Gastroesophageal sphincter (tissue), 4 donors: ENCODE measurements around the gene MOB3B. TPM values are rescaled to one million over a fixed set of nuclear protein-coding genes. Genes with fewer than 3 reads are reported as not detected.

Source experiments
- ATAC-seq: fragments of 150-250 bp; one replicate; pipeline ENCODE4 v1.9.1; 2016; ENCODE audit warnings: mild to moderate bottlenecking, moderate library complexity
- H3K27ac ChIP-seq, 4 donors: fragments of 200-600 bp; sonication (generic) in 3 of 4; 1 replicate in 3 of 4; 2 replicates in 1 of 4; pipeline ENCODE4 v1.5.1; 2016 to 2019
- H3K27me3 ChIP-seq: fragments of 200-600 bp; sonication (generic); one replicate; pipeline ENCODE4 v1.5.1; 2019
- H3K36me3 ChIP-seq, 2 donors: fragments of 200-600 bp; sonication (generic); one replicate each; pipeline ENCODE4 v1.5.1; 2019; ENCODE audit warnings: control low read depth in 1 of 2
- H3K4me1 ChIP-seq, 3 donors: fragments of 200-600 bp; sonication (generic); 1 replicate in 2 of 3; 2 replicates in 1 of 3; pipeline ENCODE4 v1.5.1; 2016 to 2019; ENCODE audit warnings: control low read depth in 2 of 3
- H3K4me3 ChIP-seq, 2 donors: fragments of 200-600 bp; sonication (generic); one replicate each; pipeline ENCODE4 v1.5.1; 2019; ENCODE audit warnings: mild to moderate bottlenecking in 1 of 2, moderate library complexity in 1 of 2
- H3K9me3 ChIP-seq, 3 donors: fragments of 200-600 bp; sonication (generic); one replicate each; pipeline ENCODE4 v1.5.1; 2017 to 2019; ENCODE audit warnings: control low read depth in 2 of 3
- EP300 ChIP-seq: sonication (generic); formaldehyde crosslinking; IDR thresholded peaks from one replicate; pipeline ENCODE4 v1.6.1; 2017; ENCODE audit warnings: antibody characterized with exemption, mild to moderate bottlenecking
- POLR2A ChIP-seq, 2 donors: fragments of 450-650 bp; IDR thresholded peaks; one replicate each; pipeline ENCODE4 v1.6.1; 2017; ENCODE audit warnings: antibody characterized with exemption in 2 of 2, mild to moderate bottlenecking in 2 of 2, moderate library complexity in 1 of 2
- POLR2AphosphoS5 ChIP-seq: sonication (generic); formaldehyde crosslinking; IDR thresholded peaks from one replicate; pipeline ENCODE4 v1.6.1; 2017; ENCODE audit warnings: antibody characterized with exemption
- WGBS, 2 donors: methylation state at CpG; one replicate each; pipeline ENCODE4 v1.1.5; 2018; ENCODE audit warnings: low coverage in 1 of 2; 5-methylcytosine and 5-hydroxymethylcytosine counted together
- total RNA-seq, 4 donors: library from RNA; depleted of rRNA; stranded (reverse); fragments of >200 nt; gene quantifications; one replicate each; pipeline ENCODE4 v1.1.0, GENCODE V29; 2016
- TF ChIP-seq, protein P1 (sequence below), 4 experiments: fragments of 200-600 bp in 2 of 4; fragments of 450-650 bp in 2 of 4; sonication (generic) in 1 of 4; IDR thresholded peaks; one replicate each; pipeline ENCODE4 v1.5.1; 2017 to 2019; ENCODE audit warnings: antibody characterized with exemption in 4 of 4, mild to moderate bottlenecking in 2 of 4, moderate library complexity in 2 of 4

MOB3B gene
- total RNA-seq, 4 donors from 2014 or later = 10.2 to 12.4 (median 11.6) TPM

DNA sequence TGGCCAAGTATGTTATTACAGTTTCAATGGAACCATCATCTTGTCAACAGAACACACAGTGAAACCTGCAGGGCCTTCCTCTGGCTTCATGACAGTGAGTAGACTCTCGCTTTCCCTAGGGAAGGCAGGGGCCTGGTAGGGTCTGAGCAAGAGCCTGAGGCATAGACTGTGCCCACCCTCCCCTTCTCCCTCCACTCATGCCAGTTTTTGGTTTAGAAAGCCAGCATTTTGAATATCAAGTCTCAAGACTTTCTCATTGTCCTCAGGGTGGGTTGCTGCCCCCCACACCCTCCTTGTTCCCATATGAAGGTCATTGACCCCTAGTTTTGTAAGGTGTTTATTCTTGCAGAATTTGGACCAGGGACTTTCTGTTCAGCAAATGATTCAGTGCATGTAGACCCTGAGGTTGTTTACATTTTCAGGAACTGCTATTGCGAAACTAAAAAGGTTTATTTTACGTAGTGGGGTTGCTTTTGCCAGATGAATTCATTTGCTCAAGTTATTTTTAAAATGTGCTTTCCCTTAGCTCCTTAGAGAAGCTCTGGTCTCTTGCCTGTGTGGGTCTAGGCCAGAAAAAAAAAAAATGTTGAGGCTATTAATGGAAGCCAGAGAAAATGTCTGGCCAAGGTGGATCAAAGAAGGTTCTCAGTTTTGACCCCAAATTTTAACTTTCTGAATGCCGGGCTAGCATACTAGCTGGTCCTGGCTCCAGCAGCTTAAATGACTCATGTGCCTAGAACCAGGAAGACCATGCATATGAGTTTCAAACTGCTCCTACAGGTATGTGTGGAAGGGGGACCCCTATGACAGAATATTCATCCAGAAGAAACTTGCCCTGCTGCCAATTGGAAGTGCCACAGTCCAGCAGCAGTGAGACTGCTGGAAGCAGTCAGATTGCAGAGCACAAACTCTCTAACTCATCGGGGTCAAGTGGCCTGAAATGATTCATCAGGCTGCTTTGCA, 10.1 kb upstream of the MOB3B start:
- WGBS, 2 donors = 13 to 31% methylated on average over 4 of the region's 5 CpGs
- no peaks in the 10 kb centered on the region for H3K9me3 ChIP-seq
- H3K36me3 ChIP-seq = no peaks in the 10 kb centered on the region
- TF ChIP-seq EP300 = peak; percentile 94
- TF ChIP-seq POLR2AphosphoS5 = peak; percentile 99
- no peak for TF ChIP-seq POLR2A (IDR thresholded peaks at IDR 0.05)
- TF ChIP-seq, protein P1, sequence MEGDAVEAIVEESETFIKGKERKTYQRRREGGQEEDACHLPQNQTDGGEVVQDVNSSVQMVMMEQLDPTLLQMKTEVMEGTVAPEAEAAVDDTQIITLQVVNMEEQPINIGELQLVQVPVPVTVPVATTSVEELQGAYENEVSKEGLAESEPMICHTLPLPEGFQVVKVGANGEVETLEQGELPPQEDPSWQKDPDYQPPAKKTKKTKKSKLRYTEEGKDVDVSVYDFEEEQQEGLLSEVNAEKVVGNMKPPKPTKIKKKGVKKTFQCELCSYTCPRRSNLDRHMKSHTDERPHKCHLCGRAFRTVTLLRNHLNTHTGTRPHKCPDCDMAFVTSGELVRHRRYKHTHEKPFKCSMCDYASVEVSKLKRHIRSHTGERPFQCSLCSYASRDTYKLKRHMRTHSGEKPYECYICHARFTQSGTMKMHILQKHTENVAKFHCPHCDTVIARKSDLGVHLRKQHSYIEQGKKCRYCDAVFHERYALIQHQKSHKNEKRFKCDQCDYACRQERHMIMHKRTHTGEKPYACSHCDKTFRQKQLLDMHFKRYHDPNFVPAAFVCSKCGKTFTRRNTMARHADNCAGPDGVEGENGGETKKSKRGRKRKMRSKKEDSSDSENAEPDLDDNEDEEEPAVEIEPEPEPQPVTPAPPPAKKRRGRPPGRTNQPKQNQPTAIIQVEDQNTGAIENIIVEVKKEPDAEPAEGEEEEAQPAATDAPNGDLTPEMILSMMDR (IDR thresholded peaks at IDR 0.05) = peak in 1 of 4 experiments; percentile 14
- peak overlapping the region; percentile 85 to 100 (median 94) for H3K27ac ChIP-seq
- H3K4me1 ChIP-seq = peaks cover 17 to 77% (median 17%) of the 10 kb centered on the region in 3 donors
- no peak overlapping the region for H3K4me3 ChIP-seq
- ATAC-seq = peak; percentile 91
- no peaks in the 10 kb centered on the region for H3K27me3 ChIP-seq

DNA sequence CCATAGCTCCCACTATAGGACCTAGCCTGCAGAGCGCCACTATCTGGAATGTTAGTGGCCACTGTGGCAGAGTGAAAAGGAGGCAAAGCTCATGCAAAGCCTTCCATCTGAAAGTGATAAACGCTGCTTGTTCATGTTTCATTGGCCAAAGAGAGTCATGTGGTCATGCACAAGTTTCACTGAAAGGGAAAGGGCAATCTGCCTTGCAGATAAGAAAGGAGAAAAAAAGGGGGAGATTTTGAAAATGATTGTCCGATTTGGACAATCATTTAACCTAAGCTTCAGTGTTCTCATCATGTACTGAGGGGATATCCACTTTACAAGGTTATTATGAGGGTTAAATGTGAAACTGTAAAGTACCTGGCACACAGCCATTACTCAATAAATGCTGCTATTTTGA, 9.0 kb upstream of the MOB3B start:
- H3K36me3 ChIP-seq = no peaks in the 10 kb centered on the region
- peak overlapping the region; percentile 85 to 100 (median 94) for H3K27ac ChIP-seq
- no peak overlapping the region for H3K4me3 ChIP-seq
- WGBS, 2 donors = 65 to 76% methylated on average over 2 to 3 of the region's 3 CpGs
- H3K27me3 ChIP-seq = no peaks in the 10 kb centered on the region
- no peaks in the 10 kb centered on the region for H3K9me3 ChIP-seq
- no peak for ATAC-seq
- TF ChIP-seq, protein P1 (IDR thresholded peaks at IDR 0.05) = no peak
- peaks cover 17 to 88% (median 17%) of the 10 kb centered on the region in 3 donors for H3K4me1 ChIP-seq

DNA sequence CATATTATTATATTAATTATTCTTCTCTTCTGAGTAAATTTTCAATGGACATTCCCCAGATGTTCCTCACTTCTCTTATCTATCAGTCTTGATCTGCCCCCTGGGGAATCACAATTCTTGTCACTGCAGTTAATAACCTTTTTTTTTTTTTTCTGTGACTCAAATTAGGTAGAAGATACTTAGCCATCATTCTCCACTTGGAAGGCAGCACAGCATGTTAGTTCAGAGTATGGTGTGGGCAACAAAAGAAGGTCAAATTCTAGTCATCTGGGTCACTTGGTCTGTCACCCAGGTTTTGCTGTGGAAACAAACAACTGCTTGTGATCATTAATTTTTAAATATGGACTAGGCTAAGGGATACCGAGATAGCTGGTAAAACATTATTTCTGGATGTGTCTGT, 8.1 kb upstream of the MOB3B start:
- TF ChIP-seq POLR2AphosphoS5 (no peak), EP300 (no peak), POLR2A (IDR thresholded peaks at IDR 0.05) (no peak)
- TF ChIP-seq, protein P1 (IDR thresholded peaks at IDR 0.05) = no peak
- H3K9me3 ChIP-seq = no peaks in the 10 kb centered on the region
- H3K36me3 ChIP-seq = no peaks in the 10 kb centered on the region
- no peak overlapping the region for H3K4me3 ChIP-seq
- H3K27me3 ChIP-seq = no peaks in the 10 kb centered on the region
- 100% methylated on average over 1 of the region's 1 CpG for WGBS, 2 donors
- H3K4me1 ChIP-seq = peaks cover 17 to 93% (median 17%) of the 10 kb centered on the region in 3 donors
- ATAC-seq = no peak
- peak overlapping the region in 3 of 4 donors; percentile 26 to 93 (median 85) for H3K27ac ChIP-seq

DNA sequence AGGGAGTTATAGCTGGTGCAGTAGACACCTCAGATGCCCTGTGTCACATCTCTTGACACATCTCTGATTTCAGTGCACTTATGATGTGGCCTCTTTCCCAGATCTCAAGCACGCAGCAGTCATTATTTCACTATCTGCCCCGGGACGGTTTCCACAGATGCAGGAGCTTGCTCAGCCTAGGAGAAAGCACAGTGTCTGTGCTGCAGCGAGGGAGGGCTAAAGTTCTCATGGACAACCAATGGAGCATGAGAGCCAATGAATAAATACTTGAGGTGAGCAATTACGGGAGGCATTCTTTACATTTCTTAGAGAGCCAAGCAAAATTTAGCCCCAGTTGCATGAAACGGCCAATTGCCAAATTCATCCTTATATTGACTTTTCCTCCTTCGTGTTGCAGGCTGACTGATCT, 7.4 kb upstream of the MOB3B start:
- TF ChIP-seq EP300 (no peak), POLR2AphosphoS5 (no peak), POLR2A (IDR thresholded peaks at IDR 0.05) (no peak)
- TF ChIP-seq, protein P1 (IDR thresholded peaks at IDR 0.05) = no peak
- ATAC-seq = no peak
- H3K4me1 ChIP-seq = peaks cover 17 to 90% (median 17%) of the 10 kb centered on the region in 3 donors

More for the DNA sequence above, 7.4 kb upstream of the MOB3B start:
- H3K4me3 ChIP-seq = no peak overlapping the region
- H3K9me3 ChIP-seq = no peaks in the 10 kb centered on the region
- H3K27me3 ChIP-seq = no peaks in the 10 kb centered on the region
- H3K36me3 ChIP-seq = no peaks in the 10 kb centered on the region
- peak overlapping the region in 1 of 4 donors; percentile 93 for H3K27ac ChIP-seq
- WGBS, 2 donors = 58 to 60% methylated on average over 4 of the region's 7 CpGs
